GM04504 (cell line): ENCODE data around the gene MAGI1.

Source experiments
- DNase-seq: peaks from one replicate; pipeline ENCODE4 v3.0.0-alpha.2; 2012; ENCODE audit warnings: low read depth

MAGI1 gene

GRCh38 chr3:66014056-66014455, 24.7 kb downstream of the MAGI1 start:
- no peak for DNase-seq

GRCh38 chr3:66012711-66013110, 26.0 kb downstream of the MAGI1 start:
- no peak for DNase-seq

GRCh38 chr3:66010739-66011655, 27.7 kb downstream of the MAGI1 start:
- no peak for DNase-seq

GRCh38 chr3:66010348-66010738, 28.4 kb downstream of the MAGI1 start:
- no peak for DNase-seq

- no peak for DNase-seq
Measured at GRCh38 chr3:66004244-66004643, 34.5 kb downstream of the MAGI1 start.

GRCh38 chr3:66001626-66002025, 37.1 kb downstream of the MAGI1 start:
- no peak for DNase-seq

GRCh38 chr3:66000506-66000905, 38.2 kb downstream of the MAGI1 start:
- no peak for DNase-seq

GRCh38 chr3:65999606-66000005, 39.1 kb downstream of the MAGI1 start:
- no peak for DNase-seq

- no peak for DNase-seq
Measured at GRCh38 chr3:65996589-65996988, 42.1 kb downstream of the MAGI1 start.

GRCh38 chr3:65995515-65995914, 43.2 kb downstream of the MAGI1 start:
- no peak for DNase-seq

GRCh38 chr3:65995030-65995429, 43.7 kb downstream of the MAGI1 start:
- DNase-seq = peak; percentile 44

GRCh38 chr3:65993134-65993900, 45.4 kb downstream of the MAGI1 start:
- DNase-seq = no peak

GRCh38 chr3:65992106-65992505, 46.6 kb downstream of the MAGI1 start:
- DNase-seq = no peak

GRCh38 chr3:65988411-65989180, 50.1 kb downstream of the MAGI1 start:
- DNase-seq = no peak

- DNase-seq = no peak
Measured at GRCh38 chr3:65986285-65986684, 52.4 kb downstream of the MAGI1 start.

- no peak for DNase-seq
Measured at GRCh38 chr3:65984975-65985374, 53.7 kb downstream of the MAGI1 start.

GRCh38 chr3:65983100-65983499, 55.6 kb downstream of the MAGI1 start:
- DNase-seq = no peak

GRCh38 chr3:65979731-65980130, 59.0 kb downstream of the MAGI1 start:
- peak; percentile 56 for DNase-seq

GRCh38 chr3:65979162-65979561, 59.6 kb downstream of the MAGI1 start:
- peak; percentile 84 for DNase-seq

- DNase-seq = no peak
Measured at GRCh38 chr3:65978116-65978515, 60.6 kb downstream of the MAGI1 start.

- no peak for DNase-seq
Measured at GRCh38 chr3:65975032-65975431, 63.7 kb downstream of the MAGI1 start.

GRCh38 chr3:65974509-65974908, 64.2 kb downstream of the MAGI1 start:
- DNase-seq = no peak
